Measurements from ENCODE around the gene TMED4.

TMED4 gene

GRCh38 chr7:44538798-44539668, 43.0 kb downstream of the TMED4 start:
- TF ChIP-seq, protein P1, sequence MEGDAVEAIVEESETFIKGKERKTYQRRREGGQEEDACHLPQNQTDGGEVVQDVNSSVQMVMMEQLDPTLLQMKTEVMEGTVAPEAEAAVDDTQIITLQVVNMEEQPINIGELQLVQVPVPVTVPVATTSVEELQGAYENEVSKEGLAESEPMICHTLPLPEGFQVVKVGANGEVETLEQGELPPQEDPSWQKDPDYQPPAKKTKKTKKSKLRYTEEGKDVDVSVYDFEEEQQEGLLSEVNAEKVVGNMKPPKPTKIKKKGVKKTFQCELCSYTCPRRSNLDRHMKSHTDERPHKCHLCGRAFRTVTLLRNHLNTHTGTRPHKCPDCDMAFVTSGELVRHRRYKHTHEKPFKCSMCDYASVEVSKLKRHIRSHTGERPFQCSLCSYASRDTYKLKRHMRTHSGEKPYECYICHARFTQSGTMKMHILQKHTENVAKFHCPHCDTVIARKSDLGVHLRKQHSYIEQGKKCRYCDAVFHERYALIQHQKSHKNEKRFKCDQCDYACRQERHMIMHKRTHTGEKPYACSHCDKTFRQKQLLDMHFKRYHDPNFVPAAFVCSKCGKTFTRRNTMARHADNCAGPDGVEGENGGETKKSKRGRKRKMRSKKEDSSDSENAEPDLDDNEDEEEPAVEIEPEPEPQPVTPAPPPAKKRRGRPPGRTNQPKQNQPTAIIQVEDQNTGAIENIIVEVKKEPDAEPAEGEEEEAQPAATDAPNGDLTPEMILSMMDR (IDR thresholded peaks at IDR 0.05; ENCODE audit: low read length, missing control alignments), result no peak
- no peak for DNase-seq (ENCODE audit: low read depth)
- H3K4me3 ChIP-seq (replicated peaks; ENCODE audit: low read depth, low read length), result no peak overlapping the region

GRCh38 chr7:44538093-44538797, 43.8 kb downstream of the TMED4 start:
- TF ChIP-seq, protein P1 (IDR thresholded peaks at IDR 0.05; ENCODE audit: low read length, missing control alignments), result no peak
- no peak for DNase-seq (ENCODE audit: low read depth)
- no peak overlapping the region for H3K4me3 ChIP-seq (replicated peaks; ENCODE audit: low read depth, low read length)

- no peak for DNase-seq (ENCODE audit: low read depth)
- no peak overlapping the region for H3K4me3 ChIP-seq (replicated peaks; ENCODE audit: low read depth, low read length)
- TF ChIP-seq, protein P1 (IDR thresholded peaks at IDR 0.05; ENCODE audit: low read length, missing control alignments), result no peak
Measured at GRCh38 chr7:44537442-44537841, 44.6 kb downstream of the TMED4 start.

DNA sequence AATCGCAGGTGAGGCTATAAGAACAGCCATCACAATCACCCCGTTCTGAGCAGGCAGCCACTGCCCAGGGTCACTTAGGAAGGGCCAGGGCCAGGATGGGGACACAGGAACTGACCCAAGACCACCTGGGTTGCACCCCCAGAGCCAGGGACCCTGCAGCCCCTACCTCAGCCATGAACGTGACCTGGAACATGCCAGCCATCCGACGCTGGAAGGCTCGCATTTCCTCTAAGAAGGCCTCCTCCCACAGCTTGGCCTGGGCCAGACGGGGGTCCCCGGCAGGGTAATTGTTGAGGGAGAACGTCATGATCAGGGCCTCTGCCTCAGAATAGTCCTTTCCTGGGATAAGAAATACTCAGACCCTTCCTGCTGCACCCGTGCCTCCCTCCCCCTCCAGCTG, 45.9 kb downstream of the TMED4 start:
- TF ChIP-seq, protein P1 (IDR thresholded peaks at IDR 0.05; ENCODE audit: low read length, missing control alignments), result no peak
- DNase-seq (ENCODE audit: low read depth), result no peak
- no peak overlapping the region for H3K4me3 ChIP-seq (replicated peaks; ENCODE audit: low read depth, low read length)

DNA sequence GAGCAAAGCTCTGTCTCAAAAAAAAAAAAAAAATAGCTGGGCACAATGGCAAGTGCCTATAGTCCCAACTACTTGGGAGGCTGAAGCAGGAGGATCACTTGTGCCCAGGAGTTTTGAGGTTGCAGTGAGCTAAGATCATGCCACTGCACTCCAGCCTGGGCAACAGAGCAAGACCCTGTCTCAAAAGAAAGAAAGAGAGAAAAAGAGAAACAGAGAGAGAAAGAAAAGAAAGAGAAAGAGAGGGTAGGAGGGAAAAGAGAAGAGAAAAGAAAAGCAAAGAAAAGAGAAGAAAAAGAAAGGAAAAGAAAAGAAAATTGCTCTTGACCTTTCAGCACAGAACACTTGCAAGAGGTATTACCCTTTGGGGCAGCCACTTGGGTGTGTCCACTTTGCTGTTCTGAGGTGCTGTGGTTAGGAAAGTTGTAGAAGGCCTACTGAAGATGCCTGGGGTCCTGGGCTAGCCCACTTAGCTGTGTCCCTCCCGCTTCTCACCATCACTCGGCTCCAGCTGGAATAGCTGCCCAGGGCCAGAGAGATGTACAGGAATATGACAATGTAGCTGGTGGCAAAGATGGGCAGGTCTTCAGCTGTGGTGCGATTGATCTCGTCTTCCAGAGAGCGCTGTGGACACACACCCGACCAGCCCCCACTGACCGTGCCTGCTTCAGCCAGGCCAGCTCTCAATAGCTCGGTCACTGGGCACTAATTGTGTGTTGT, 46.5 kb downstream of the TMED4 start:
- TF ChIP-seq, protein P1 (IDR thresholded peaks at IDR 0.05; ENCODE audit: low read length, missing control alignments), result no peak
- no peak for DNase-seq (ENCODE audit: low read depth)
- no peak overlapping the region for H3K4me3 ChIP-seq (replicated peaks; ENCODE audit: low read depth, low read length)

DNA sequence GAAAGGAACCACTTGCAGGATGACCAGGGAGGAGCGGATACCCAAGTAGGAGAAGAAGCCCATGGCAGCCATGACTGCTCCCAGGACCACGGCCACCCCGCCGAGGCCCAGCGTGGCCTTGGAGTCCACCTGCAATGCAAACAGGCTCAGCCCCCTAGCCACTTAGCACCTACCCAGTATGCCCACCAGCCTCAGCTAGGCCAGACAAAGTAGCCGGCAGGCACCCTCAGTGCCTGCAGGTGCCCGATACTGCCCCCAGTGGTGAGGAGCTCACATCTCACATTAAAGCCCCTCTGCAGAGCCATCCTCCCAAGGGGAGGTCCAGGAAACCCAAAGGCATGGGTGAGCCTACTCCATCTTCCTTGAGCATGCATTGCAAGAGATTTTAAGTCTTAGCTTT, 47.5 kb downstream of the TMED4 start:
- TF ChIP-seq, protein P1 (IDR thresholded peaks at IDR 0.05; ENCODE audit: low read length, missing control alignments), result peak; percentile 67
- no peak overlapping the region for H3K4me3 ChIP-seq (replicated peaks; ENCODE audit: low read depth, low read length)
- peak; percentile 34 for DNase-seq (ENCODE audit: low read depth)
